ENCODE data around the gene LRP2BP.
"Not testable (repeated sequence)": the region's sequence is repeated elsewhere in the genome, so short reads cannot be mapped to it uniquely, and the experiment has no call there.

LRP2BP gene

DNA sequence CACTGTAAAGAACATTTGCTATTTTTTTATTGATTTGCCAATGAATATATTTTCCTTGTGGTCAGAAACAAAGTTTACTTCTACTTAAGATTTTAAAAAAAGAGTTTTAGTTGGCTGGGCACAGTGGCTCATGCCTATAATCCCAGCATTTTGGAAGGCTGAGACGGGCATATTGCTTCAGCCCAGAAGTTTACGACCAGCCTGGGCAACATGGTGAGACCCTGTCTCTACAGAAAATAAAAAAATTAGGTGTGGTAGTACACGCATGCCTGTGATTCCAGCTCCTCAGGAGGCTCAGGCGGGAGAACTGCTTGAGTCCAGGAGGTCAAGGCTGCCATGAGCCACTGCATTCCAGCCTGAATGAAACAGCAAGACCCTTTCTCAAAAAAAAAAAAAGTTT, 36.8 kb downstream of the LRP2BP start:
- no peak for DNase-seq

DNA sequence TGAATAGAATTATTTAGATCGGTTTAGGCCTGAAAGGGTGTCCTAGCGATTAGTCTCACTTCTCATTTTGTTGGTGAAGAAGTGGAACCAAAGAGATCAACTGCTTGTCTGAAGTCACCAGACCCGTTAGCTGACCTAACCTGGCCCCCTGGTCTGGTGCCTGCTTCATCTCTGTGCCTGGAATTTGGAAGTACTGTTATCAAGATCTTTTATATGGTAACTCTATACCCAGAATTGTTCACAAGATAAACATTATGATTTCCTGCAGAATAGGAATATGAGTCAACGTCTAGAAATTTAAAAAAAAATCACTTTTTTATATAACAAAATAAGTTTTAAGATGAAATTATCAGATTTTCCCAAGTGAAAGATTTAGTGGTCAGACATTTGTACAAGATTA, 37.2 kb downstream of the LRP2BP start:
- no peak for DNase-seq

DNA sequence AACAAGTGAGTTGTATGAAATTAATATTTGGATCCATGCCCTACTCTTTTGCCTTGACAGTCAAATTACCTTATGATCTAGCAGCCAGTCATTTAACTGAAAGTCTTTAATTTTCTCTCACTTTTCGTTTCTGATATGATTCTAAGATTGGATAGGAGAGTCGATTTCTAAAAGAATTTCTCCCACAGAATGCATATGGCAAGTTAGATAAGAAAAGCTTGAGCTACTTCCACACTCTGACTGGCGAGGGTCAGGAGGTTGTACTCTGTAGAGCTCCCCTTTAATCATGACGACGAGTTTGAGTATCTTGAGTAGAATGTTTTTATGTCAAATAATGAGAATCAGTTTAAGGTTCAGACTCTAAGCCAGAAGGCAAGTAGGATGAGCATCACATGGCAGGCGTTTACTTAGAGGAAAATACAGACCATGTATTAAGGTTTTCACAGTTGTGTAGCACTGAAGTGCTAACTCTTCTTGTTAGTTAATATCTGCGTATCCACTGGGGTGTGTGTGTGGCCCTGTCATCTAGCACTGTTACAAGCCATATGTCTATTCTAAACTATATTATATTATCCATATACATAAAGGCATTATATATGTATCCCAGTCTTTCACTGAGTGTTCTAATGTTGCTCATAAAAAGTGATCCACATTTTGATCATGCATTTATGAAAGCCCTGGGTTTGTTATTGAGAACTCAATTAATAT, 37.8 kb downstream of the LRP2BP start:
- no peak for DNase-seq

DNA sequence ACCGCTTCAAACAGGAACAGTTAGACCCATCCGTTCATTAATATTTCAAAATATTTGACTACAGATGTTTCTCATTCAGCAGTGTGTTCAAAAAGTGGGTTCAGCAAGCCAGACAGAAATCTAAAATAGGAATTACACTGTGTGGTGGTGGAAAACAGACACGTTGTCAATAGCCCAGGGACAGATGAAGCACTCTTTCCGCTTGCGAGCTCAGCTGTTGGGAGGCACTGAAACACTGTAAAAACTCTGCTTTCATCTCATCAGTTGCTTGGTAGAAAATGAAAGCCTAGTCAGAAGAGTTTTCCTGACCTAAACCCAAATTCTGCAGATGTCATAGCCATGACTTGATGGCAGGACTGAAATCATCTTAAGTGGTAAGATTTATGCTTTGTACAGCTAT, 38.5 kb downstream of the LRP2BP start:
- DNase-seq: no peak

DNA sequence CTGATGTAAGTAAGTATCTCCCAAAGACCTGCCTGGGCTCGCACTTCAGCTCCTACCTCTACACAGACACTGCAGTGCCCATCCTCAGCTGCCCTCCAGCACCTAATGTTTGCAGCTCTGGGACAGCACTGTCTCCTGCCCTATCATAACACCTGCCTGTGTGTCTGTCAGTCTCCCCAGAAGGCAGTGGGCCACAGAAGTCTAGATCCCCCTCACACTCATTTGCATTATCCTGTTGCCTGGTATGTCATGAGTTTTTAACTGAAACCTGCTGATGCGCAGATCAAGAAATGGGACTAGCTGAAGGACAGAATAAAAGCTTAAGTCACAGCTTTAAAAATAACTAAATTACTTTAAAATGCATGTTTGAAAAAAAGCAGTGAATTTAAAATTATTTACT, 43.0 kb downstream of the LRP2BP start:
- no peak for DNase-seq

DNA sequence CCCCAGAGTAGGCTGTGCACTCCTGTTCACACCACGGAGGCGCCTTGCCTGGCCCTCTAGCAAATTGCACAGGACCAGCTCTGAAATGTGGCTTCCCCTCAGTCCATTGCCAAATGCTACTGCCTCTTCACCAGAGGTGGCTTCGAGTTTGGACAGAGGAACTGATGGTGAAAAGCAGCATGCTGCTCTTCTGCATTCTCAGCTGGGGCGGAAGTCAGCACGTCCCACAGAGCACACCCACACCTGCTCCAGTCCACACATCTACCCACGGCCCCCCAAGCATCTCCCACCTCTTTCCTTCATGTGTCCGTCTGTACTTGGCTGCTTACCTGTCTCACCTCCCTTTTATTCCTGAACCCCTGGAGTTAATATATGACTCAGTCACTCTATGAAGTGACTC, 43.5 kb downstream of the LRP2BP start:
- DNase-seq: no peak

DNA sequence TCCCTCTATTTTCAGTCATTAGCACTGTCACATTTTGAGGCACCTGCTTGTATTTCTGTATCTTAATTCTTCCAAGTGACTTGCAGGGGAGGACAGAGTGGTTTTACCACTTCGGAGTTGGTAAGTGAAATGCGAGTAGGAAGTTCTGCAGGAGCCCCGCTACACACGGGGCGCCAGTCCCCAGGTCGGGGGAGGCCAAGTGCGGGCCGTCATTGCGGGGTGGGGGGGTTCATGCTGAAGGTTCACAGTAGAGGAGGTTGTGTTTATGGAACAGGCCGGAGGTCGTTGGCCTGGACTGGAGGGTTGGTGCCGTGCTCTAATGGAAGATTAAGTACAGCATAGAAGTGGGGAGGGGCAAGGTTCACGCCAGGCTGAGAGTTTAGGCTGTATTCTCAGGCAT, 44.0 kb downstream of the LRP2BP start:
- no peak for DNase-seq

DNA sequence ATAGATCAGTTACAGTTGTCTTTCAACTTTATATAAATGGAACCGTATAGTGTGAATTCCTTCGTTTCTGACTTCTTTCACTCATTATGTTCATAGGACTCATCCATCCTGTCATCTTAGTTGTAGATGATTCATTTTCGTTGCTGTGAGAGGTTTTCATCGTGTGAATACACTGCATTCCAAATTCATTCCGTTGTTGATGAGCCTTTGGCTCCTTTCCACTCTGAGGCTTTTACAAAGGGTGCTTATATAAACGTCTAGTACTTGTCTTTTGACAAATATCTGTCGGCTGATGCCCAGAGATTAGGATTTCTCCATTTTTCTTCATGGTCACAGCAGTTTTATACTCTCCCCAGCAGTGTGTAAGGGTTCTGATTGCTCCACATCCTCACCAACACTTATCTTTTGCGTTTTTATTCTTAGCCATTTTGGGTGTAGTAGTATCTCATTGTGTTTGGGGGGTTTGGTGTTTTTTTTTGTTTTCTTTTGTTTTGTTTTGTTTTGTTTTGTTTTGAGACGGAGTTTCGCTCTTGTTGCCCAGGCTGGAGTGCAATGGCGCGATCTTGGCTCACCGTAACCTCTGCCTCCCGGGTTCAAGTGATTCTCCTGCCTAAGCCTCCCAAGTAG, 48.6 kb downstream of the LRP2BP start:
- no peak for DNase-seq

DNA sequence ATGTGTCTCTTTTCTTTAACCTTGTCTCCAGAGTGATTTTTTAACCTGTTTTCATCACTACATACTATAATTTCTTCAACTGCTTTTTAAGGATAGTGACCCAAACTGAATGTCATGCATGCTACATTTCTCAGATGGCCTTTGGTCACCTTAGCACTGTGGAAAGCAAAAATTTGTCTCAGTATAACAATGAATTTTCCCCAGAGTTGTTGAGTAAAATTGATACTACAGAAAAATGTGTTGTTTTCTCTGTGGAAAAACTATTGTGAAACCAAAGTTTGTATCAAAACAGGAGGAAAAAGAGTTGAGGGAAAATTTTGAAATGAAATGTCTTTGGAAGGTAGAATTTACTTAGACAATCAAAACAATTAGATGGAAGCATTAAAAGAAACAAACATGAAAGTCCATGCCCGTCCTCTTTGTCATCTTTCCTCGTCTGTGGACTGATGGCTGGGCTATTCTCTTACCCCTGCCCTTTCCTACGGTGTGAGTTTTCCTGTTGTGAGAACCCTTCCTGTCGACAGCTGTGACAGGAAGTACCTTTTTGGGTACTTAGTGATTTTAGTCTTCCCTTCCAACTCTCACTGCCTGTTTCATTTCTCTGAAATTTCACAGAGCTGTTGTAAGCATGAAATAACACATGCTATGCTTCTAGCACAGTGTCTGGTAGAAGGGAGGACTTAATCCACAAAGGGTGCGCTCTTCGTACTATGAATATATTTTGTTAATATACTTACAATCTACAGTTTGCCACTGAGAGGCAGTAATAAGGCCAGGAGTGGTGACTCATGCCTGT, 50.8 kb downstream of the LRP2BP start:
- DNase-seq: no peak

DNA sequence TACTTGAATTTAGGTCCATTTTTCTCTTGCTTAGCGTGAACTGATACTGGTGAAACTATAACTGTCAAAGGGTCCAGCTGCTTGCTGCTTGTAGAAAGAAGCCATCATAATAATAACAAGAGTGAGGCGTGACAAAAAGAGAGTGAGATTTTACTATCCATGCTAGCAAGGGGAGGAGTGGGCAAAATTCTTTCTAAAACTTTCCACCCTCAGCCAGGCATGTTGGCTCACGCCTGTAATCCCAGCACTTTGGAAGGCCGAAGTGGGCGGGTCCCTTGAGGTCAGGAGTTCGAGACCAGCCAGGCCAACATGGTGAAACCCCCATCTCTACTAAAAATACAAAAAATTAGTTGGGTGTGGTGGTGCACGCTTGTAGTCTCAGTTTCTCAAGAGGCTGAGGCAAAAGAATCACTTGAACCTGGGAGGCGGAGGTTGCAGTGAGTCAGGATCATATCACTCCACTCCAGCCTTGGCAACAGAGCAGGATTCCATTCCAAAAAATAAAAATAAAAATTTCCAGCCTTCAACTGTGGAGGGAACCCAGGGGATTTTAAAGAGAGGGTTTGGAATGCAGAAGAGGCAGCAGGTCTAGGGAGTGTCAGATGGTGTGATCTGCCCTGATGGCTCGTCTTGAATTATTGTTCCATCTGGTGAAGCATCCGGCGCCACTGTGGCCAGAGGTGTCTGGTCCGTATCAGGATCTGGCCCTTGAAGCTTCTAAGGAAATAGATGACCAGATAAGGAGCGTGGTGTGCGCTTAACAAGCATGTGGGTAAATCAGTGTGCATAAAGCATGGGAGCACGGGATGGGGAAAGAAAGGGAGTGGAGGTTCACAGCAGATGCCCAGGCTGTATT, 51.8 kb downstream of the LRP2BP start:
- DNase-seq: no peak

DNA sequence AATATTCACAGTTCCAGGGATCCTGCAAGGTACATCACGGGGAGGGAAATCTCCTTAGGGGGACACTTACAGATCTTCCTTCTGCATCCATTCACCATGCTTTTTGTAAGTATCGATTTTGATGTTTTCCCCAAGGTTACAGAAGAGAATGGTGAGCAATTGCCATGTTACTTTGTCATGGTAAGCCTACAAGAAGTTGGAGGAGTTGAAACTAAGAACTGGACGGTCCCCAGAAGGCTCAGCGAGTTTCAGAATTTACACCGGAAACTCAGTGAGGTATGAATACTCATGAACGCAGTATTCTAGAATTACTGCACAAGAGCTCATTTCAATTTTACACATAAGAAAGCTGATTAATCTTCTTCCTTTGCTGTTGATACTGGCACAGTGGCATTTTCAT, 53.9 kb downstream of the LRP2BP start:
- DNase-seq: no peak

DNA sequence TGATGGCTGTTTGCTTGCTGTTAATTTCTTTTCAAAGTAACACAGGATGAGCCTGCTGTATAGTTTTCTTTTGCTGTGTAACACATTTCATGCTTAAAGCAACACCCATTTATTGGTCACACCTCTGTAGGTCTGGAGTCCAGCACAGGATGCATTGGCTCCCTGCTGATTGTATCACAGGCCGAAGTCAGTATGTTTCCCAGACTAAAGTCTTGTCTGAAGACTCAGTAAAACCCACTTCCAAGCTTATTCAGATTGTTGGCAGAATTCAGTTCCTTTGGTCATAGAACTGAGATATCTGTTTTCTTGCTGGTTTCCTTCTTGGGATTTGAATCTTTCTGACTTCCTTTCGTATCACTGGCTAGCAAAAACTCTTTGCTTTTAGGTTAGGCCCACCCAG, 54.3 kb downstream of the LRP2BP start:
- DNase-seq: no peak

DNA sequence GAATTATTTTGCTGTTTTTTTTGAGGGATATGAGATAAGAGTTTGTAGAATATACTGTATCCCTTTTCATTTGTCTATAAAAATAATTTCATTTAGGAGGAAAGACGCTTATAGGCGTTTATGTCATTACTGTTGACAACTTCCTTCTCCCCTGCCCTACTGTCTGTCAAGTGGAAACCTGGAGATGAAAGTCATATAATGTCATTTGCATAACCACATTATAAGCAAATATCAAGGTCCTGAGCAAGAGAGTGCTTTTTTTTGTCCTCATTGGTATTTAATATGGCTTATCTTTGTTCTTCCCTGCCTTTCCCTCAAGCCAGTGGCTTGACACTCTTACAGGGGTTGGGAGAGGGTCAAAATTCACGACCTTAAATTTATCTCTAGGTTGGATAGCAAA, 55.8 kb downstream of the LRP2BP start:
- DNase-seq: no peak

DNA sequence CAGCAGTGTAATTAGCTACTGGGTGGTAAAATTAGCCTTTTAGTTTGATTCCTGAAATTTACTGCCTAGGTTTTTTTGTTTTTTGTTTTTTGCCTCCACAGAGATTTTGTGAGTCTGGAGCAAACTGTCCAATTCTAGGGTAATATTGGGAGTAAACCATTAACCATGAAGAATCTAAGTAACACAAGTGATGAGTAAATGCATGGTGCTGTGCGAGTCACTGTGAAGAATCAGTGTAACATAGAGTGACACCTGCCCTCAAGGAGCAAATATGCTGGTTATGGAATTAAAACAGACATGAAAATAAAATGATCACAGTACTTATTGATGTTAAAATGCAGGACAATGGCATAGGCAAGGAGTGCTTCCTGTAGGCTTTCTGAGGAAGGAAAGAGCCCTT, 60.1 kb downstream of the LRP2BP start:
- no peak for DNase-seq

DNA sequence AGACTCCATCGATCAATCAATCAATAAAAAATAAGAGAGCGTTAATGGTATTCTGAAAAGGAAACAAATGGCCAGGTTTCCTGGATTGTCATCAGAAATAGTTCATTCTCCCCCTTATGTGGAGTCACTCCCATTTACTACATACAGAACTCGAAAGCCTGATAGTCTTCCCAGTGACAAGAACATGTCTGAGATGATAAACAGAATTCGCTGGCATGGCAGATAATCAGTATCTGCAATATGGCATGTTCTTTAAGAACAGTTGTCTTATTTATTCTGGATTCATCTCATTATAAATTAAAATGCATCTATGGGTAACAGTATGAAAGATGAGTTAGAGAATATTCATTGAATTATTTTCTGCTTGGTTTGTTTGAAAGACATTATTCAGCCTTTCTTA, 61.4 kb downstream of the LRP2BP start:
- DNase-seq: no peak

DNA sequence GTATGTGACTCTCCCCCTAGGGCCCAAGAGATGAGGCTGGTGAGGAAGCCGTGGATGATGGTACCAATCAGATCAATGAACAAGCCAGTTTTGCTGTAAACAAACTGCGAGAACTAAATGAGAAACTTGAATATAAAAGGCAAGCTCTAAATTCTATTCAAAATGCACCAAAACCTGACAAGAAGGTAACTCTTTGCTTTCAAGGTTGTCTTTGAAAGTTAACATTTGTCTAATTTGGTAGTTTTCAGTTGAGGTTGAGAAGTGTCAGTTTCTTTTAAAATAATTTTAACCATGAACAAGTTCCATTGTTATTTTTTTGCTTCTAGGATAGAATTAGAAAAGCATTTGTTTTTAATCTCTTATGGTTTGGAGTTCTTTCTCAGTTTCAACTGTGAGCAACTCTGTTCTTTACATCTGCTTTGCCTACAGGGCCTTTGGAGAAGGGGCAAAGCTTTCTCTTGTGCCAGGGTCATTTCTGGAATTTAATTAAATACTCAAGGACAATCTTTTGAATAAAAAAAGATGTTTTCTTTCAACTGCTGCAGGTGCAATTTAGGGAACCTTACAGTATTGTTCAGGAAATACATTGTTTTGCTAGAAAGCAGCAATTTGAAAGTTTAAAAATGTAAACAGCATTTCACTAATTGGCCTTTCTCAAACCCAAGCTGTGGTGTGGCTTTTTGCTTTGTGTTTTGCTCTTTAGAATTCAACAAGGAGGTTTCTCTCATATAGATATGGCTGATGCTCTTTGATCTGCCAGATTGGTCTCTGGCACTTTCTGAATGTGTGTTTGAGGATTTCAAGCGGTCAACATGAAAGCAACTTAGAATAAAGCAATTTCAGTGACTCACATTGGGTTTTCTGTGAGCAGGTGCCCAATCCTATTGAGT, 62.9 kb downstream of the LRP2BP start:
- no peak for DNase-seq

DNA sequence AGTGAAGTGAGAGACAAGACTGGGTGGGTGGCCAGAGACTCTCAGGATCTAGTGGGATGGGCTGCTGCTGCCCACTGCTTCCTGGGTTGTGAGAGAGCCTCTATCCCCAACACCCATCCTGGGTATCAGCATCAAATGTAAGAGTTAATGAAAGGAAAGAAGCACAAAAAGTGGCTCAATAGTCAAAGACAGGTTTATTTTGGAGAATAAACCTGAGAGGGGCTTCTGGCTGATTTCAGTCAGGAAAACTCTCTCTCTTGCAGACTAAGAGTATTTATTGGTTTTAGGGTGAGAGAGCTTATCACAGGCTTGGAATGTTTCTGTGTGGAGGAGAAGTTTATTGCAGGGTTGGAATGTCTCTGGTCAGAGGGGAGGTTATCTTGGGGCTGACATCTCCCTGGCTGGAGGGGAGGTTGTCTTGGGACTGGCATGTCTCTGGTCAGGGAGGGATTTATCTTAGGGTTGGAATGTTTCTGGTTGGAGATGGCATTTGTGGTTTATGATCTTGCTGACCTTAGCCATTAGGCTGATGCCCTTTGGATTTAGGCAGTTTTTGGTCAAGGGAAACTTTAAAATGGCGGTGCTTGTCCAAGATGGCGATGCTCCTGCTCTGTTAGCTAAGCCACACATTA, 65.7 kb downstream of the LRP2BP start:
- DNase-seq: not testable (repeated sequence)

DNA sequence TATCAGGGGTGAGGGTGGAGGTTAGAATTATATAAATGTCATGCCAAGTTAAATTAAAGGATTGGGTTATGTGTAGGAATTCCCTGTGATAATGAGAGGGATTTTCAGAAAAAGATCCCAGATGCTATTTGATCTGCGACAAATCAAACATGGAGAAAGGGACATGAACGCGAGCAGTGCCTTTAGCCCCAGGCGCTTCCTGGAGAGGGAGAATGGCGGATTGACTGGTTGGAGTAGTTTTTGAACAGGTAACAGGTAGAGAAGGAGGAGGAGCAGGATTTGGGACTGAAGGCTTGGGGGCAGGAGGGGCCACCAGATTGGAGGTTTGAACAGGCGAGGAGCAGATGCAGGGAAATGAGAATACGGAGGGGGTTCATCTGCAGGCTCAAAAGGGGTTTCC, 67.1 kb downstream of the LRP2BP start:
- DNase-seq: no peak

DNA sequence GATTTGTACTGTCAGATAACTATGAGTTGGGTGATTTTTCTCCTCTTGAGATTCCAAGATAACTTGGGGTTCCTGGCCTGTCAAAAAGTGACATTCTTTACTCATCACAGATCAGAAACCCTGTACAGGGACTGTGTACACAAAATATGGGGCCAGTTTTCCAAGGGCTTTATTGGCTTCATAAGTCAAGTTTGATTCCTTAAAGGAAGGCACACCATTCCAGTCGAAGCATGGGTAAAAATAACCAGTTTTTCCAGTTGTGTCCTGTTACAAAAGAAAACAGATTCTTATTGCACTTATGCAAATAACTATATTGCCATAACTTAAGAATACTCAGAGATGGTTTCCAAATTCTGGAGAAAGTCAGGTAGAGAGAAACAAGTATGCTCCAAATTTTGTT, 70.0 kb downstream of the LRP2BP start:
- DNase-seq: not testable (repeated sequence)

DNA sequence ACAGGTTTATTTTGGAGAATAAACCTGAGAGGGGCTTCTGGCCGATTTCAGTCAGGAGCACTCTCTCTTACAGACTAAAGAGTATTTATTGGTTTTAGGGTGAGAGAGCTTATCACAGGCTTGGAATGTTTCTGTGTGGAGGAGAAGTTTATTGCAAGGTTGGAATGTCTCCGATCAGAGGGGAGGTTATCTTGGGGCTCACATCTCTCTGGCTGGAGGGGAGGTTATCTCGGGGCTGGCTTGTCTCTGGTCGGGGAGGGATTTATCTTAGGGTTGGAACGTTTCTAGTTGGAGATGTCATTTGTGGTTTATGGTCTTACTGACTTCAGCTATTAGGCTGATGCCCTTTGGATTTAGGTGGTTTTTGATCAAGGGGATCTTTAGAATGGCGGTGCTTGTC, 71.4 kb downstream of the LRP2BP start:
- DNase-seq: not testable (repeated sequence)

DNA sequence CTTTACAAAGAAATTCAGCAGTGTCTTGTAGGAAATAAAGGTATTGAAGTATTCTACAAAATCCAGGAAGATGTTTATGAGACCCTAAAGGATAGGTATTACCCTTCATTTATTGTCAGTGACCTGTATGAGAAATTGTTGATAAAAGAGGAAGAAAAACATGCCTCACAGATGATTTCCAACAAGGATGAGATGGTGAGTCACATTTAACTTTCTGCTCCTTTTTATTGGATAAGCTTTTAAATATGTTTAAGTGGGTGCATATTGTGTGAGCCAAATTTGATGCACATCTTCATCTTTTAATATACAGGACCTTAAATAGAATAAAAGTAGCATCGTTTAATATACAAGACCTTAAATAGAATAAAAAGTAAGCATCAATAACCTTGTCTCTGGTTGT, 72.1 kb downstream of the LRP2BP start:
- no peak for DNase-seq

DNA sequence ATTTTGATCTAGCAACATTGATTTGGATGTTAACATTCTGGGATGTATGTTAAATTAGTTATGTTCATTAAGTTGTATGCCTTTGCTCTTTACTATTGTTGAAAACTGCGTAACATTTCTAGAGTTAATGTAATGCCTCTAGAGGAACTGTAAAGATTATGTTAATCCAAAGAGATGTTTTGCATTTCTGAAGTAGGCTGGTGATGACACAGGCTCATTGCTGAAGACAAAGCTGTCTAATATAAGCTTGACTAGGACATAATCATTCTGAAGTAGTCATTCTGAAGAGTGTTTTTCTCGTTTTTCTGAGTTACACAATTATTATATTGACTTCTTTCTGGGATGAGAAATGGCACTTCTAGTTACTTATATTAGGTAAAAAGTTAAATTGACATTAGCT, 72.9 kb downstream of the LRP2BP start:
- no peak for DNase-seq
